ENCODE measurements around the gene TRHDE.

DNA sequence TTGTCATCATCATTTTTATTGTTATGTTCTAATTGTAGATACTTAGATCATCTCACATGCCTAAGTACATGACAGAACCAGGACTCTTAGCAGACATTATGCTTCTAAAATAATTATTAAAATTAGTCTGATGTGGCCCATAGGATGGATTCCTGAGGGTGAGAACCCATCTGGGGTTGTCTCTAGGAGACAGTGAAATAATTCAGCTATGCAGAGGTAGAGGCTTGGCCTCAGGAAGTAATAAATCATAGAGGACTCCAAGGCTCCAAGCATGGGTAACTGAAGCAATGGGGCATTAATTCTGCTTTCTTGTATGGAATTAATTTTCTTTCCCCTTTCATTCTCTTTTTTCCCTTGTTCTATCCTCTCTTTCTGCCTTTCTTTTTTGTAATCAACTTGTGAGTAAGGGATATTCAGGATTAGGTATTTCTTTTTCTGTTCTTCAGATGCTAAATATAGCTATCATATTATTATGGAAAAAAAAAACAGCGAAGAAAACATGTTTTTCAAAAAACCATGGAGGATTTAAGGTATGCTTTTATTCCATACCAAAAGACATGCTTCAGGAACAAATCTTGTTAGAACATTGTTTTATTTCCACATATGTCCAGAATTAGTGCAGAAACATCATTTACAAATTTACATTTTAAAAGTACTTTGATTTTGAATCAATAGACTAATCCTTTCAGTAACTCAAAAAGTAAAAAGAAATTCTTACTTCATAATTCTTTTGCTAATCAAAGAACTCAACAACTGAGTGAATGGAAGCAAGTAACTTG lies 263.2 kb downstream of the TRHDE start:
- TF ChIP-seq, protein P1, sequence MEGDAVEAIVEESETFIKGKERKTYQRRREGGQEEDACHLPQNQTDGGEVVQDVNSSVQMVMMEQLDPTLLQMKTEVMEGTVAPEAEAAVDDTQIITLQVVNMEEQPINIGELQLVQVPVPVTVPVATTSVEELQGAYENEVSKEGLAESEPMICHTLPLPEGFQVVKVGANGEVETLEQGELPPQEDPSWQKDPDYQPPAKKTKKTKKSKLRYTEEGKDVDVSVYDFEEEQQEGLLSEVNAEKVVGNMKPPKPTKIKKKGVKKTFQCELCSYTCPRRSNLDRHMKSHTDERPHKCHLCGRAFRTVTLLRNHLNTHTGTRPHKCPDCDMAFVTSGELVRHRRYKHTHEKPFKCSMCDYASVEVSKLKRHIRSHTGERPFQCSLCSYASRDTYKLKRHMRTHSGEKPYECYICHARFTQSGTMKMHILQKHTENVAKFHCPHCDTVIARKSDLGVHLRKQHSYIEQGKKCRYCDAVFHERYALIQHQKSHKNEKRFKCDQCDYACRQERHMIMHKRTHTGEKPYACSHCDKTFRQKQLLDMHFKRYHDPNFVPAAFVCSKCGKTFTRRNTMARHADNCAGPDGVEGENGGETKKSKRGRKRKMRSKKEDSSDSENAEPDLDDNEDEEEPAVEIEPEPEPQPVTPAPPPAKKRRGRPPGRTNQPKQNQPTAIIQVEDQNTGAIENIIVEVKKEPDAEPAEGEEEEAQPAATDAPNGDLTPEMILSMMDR (conservative IDR thresholded peaks at IDR 0.05) = no peak
- TF ChIP-seq EZH2 (IDR thresholded peaks at IDR 0.05; ENCODE audit: low read depth) = no peak

Measured in PC-9 (cell line).